Esophagus squamous epithelium (tissue), 4 donors: ENCODE results near the gene CCDC39.

Experiments used
- POLR2A ChIP-seq, 4 donors: fragments of 450-650 bp; IDR thresholded peaks; one replicate each; pipeline ENCODE4 v1.6.1; 2017; ENCODE audit warnings: antibody characterized with exemption in 4 of 4, mild to moderate bottlenecking in 4 of 4, moderate library complexity in 3 of 4
- TF ChIP-seq, protein P1 (sequence below), 6 experiments: fragments of 450-650 bp in 4 of 6; fragments of 200-600 bp in 2 of 6; sonication (generic) in 2 of 6; IDR thresholded peaks; one replicate each; pipeline ENCODE4 v1.5.1; 2016 to 2019; ENCODE audit warnings: antibody characterized with exemption in 6 of 6, mild to moderate bottlenecking in 4 of 6, moderate library complexity in 4 of 6

GRCh38 chr3:180611006-180611405 is 68.3 kb downstream of the CCDC39 start:
- TF ChIP-seq, protein P1, sequence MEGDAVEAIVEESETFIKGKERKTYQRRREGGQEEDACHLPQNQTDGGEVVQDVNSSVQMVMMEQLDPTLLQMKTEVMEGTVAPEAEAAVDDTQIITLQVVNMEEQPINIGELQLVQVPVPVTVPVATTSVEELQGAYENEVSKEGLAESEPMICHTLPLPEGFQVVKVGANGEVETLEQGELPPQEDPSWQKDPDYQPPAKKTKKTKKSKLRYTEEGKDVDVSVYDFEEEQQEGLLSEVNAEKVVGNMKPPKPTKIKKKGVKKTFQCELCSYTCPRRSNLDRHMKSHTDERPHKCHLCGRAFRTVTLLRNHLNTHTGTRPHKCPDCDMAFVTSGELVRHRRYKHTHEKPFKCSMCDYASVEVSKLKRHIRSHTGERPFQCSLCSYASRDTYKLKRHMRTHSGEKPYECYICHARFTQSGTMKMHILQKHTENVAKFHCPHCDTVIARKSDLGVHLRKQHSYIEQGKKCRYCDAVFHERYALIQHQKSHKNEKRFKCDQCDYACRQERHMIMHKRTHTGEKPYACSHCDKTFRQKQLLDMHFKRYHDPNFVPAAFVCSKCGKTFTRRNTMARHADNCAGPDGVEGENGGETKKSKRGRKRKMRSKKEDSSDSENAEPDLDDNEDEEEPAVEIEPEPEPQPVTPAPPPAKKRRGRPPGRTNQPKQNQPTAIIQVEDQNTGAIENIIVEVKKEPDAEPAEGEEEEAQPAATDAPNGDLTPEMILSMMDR (IDR thresholded peaks at IDR 0.05) = no peak
- no peak for TF ChIP-seq POLR2A (IDR thresholded peaks at IDR 0.05)
